OCI-LY1 (cell line): ENCODE results near the gene KCNJ16.

ENCODE experiments used
- EZH2 ChIP-seq: fragments of 200-600 bp; sonication (generic), shearing (Covaris generic); IDR thresholded peaks from 2 replicates; pipeline ENCODE4 v1.8.0; 2017; ENCODE audit warnings: borderline replicate concordance, mixed run types, mild to moderate bottlenecking, antibody characterized with exemption, low read length, moderate library complexity, mixed read lengths
- TF ChIP-seq, protein P1 (sequence below): fragments of 200-600 bp; sonication (generic), shearing (Covaris generic); IDR thresholded peaks from 2 replicates; pipeline ENCODE4 v1.5.1; 2017; ENCODE audit warnings: mild to moderate bottlenecking, antibody characterized with exemption, low read length, moderate library complexity, mixed read lengths

DNA sequence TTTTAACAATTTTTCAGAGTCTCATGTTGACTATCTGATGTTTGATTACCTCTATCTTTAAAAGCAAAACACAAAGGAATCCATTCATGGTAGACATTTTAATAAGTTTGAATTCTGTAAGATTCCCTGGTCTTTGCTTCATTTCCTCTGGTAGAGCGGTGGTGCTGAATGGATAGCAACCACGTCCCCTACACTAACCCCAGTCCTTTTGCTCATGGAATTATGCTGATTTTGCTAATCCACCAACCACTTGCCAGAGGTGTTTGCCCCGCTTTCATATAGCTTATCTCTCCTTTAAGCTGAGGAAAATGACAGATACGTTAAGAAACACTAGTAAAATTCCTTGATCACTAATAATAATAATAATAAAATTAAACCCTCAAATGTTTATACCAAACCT lies 9.5 kb downstream of the KCNJ16 start:
- no peak for TF ChIP-seq EZH2
- TF ChIP-seq, protein P1, sequence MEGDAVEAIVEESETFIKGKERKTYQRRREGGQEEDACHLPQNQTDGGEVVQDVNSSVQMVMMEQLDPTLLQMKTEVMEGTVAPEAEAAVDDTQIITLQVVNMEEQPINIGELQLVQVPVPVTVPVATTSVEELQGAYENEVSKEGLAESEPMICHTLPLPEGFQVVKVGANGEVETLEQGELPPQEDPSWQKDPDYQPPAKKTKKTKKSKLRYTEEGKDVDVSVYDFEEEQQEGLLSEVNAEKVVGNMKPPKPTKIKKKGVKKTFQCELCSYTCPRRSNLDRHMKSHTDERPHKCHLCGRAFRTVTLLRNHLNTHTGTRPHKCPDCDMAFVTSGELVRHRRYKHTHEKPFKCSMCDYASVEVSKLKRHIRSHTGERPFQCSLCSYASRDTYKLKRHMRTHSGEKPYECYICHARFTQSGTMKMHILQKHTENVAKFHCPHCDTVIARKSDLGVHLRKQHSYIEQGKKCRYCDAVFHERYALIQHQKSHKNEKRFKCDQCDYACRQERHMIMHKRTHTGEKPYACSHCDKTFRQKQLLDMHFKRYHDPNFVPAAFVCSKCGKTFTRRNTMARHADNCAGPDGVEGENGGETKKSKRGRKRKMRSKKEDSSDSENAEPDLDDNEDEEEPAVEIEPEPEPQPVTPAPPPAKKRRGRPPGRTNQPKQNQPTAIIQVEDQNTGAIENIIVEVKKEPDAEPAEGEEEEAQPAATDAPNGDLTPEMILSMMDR = no peak
